Activated gamma-delta T cell (primary cell): ENCODE results near the gene IQCN.

ENCODE experiments used
- DNase-seq: peaks from one replicate; lab custom pipeline; 2025; lab: John Stamatoyannopoulos, UW

The IQCN gene

GRCh38 chr19:18231775-18232174, 42.5 kb downstream of the IQCN start:
- DNase-seq, result no peak

- no peak for DNase-seq
Measured at GRCh38 chr19:18230941-18231734, 43.1 kb downstream of the IQCN start.

- no peak for DNase-seq
Measured at GRCh38 chr19:18229915-18230314, 44.3 kb downstream of the IQCN start.

GRCh38 chr19:18229474-18229873, 44.8 kb downstream of the IQCN start:
- DNase-seq, result no peak

GRCh38 chr19:18227781-18228271, 46.4 kb downstream of the IQCN start:
- DNase-seq, result no peak

GRCh38 chr19:18226956-18227780, 47.1 kb downstream of the IQCN start:
- DNase-seq, result no peak

GRCh38 chr19:18225702-18226468, 48.4 kb downstream of the IQCN start, which contains the start of gene PDE4C:
TSS of gene PDE4C (minus strand) at chr19:18226438. CDS start at chr19:18226415, 23 bp downstream.
- DNase-seq, result no peak

- no peak for DNase-seq
Measured at GRCh38 chr19:18225355-18225701, 48.9 kb downstream of the IQCN start.

GRCh38 chr19:18224525-18225354, 49.5 kb downstream of the IQCN start:
- peak; percentile 63 for DNase-seq

GRCh38 chr19:18223860-18224524, 50.3 kb downstream of the IQCN start:
- DNase-seq, result no peak

GRCh38 chr19:18221815-18222725, 52.2 kb downstream of the IQCN start:
- DNase-seq, result no peak

- DNase-seq, result no peak
Measured at GRCh38 chr19:18220632-18221275, 53.5 kb downstream of the IQCN start.

- no peak for DNase-seq
Measured at GRCh38 chr19:18219911-18220631, 54.2 kb downstream of the IQCN start.

- DNase-seq, result no peak
Measured at GRCh38 chr19:18218600-18218999, 55.7 kb downstream of the IQCN start.

- DNase-seq, result no peak
Measured at GRCh38 chr19:18218159-18218558, 56.1 kb downstream of the IQCN start.

- DNase-seq, result no peak
Measured at GRCh38 chr19:18216789-18217188, 57.5 kb downstream of the IQCN start.

- DNase-seq, result no peak
Measured at GRCh38 chr19:18214779-18215433, 59.3 kb downstream of the IQCN start.

- DNase-seq, result no peak
Measured at GRCh38 chr19:18211683-18212082, 62.6 kb downstream of the IQCN start.
